ENCODE results near the gene ANKS3.
"Not testable (repeated sequence)": the region's sequence is repeated elsewhere in the genome, so short reads cannot be mapped to it uniquely, and the experiment has no call there.

Gene ANKS3

GRCh38 chr16:4659363-4660353, 74.4 kb downstream of the ANKS3 start:
- no peak overlapping the region for H3K4me3 Mint-ChIP-seq
- ATAC-seq (ENCODE audit: low read depth) (no peak), DNase-seq (ENCODE audit: low spot score in 2 of 2) (no peak)
- no peaks in the 10 kb centered on the region for H3K9me3 Mint-ChIP-seq
- H3K27ac Mint-ChIP-seq: no peak overlapping the region
- H3K4me1 Mint-ChIP-seq: peaks cover 10% of the 10 kb centered on the region
- H3K36me3 Mint-ChIP-seq: peaks cover 7% of the 10 kb centered on the region
- H3K27me3 Mint-ChIP-seq: no peaks in the 10 kb centered on the region

GRCh38 chr16:4656695-4657686, 77.1 kb downstream of the ANKS3 start:
- Mint-ChIP-seq H3K9me3 (no peaks in the 10 kb centered on the region), H3K36me3 (peaks cover 10% of the 10 kb centered on the region)

GRCh38 chr16:4656221-4656620, 77.8 kb downstream of the ANKS3 start:
- peaks cover 11% of the 10 kb centered on the region for H3K36me3 Mint-ChIP-seq
- H3K9me3 Mint-ChIP-seq: no peaks in the 10 kb centered on the region
- H3K27me3 Mint-ChIP-seq: no peaks in the 10 kb centered on the region
- no peak overlapping the region for H3K4me3 Mint-ChIP-seq
- H3K27ac Mint-ChIP-seq: no peak overlapping the region
- no peak for DNase-seq (ENCODE audit: low spot score in 2 of 2)
- ATAC-seq (ENCODE audit: low read depth): no peak
- H3K4me1 Mint-ChIP-seq: peaks cover 7% of the 10 kb centered on the region

More at GRCh38 chr16:4656695-4657686, 77.1 kb downstream of the ANKS3 start:
- H3K4me3 Mint-ChIP-seq: no peak overlapping the region
- no peaks in the 10 kb centered on the region for H3K27me3 Mint-ChIP-seq
- H3K27ac Mint-ChIP-seq: no peak overlapping the region
- H3K4me1 Mint-ChIP-seq: peaks cover under 1% of the 10 kb centered on the region
- ATAC-seq (ENCODE audit: low read depth): no peak
- no peak for DNase-seq (ENCODE audit: low spot score in 2 of 2)

- no peak for ATAC-seq (ENCODE audit: low read depth)
- H3K27ac Mint-ChIP-seq: no peak overlapping the region
Observed at GRCh38 chr16:4655801-4656200, 78.3 kb downstream of the ANKS3 start.

GRCh38 chr16:4654964-4655590, 79.0 kb downstream of the ANKS3 start:
- Mint-ChIP-seq H3K27ac (no peak overlapping the region), H3K4me3 (no peak overlapping the region), H3K27me3 (no peaks in the 10 kb centered on the region), H3K9me3 (no peaks in the 10 kb centered on the region), H3K4me1 (peaks cover 9% of the 10 kb centered on the region), H3K36me3 (peaks cover 13% of the 10 kb centered on the region)
- DNase-seq (ENCODE audit: low spot score in 2 of 2): no peak
- no peak for ATAC-seq (ENCODE audit: low read depth)

More at GRCh38 chr16:4655801-4656200, 78.3 kb downstream of the ANKS3 start:
- Mint-ChIP-seq H3K9me3 (no peaks in the 10 kb centered on the region), H3K36me3 (peaks cover 11% of the 10 kb centered on the region), H3K4me1 (peaks cover 9% of the 10 kb centered on the region), H3K4me3 (no peak overlapping the region), H3K27me3 (no peaks in the 10 kb centered on the region)
- DNase-seq (ENCODE audit: low spot score in 2 of 2): no peak

- H3K36me3 Mint-ChIP-seq: peaks cover 13% of the 10 kb centered on the region
- H3K4me3 Mint-ChIP-seq: no peak overlapping the region
- no peaks in the 10 kb centered on the region for H3K27me3 Mint-ChIP-seq
- DNase-seq (ENCODE audit: low spot score in 2 of 2): no peak
- no peak for ATAC-seq (ENCODE audit: low read depth)
- H3K9me3 Mint-ChIP-seq: no peaks in the 10 kb centered on the region
- peaks cover 13% of the 10 kb centered on the region for H3K4me1 Mint-ChIP-seq
- no peak overlapping the region for H3K27ac Mint-ChIP-seq
Observed at GRCh38 chr16:4654011-4654963, 79.8 kb downstream of the ANKS3 start.

GRCh38 chr16:4652561-4652960, 81.5 kb downstream of the ANKS3 start:
- DNase-seq (ENCODE audit: low spot score in 2 of 2) (no peak), ATAC-seq (ENCODE audit: low read depth) (no peak)
- Mint-ChIP-seq H3K9me3 (no peaks in the 10 kb centered on the region), H3K4me1 (peaks cover 17% of the 10 kb centered on the region), H3K27me3 (no peaks in the 10 kb centered on the region), H3K4me3 (no peak overlapping the region), H3K27ac (no peak overlapping the region), H3K36me3 (peaks cover 12% of the 10 kb centered on the region)

GRCh38 chr16:4651827-4652226, 82.2 kb downstream of the ANKS3 start:
- Mint-ChIP-seq H3K27me3 (no peaks in the 10 kb centered on the region), H3K4me3 (no peak overlapping the region), H3K4me1 (peaks cover 17% of the 10 kb centered on the region), H3K9me3 (no peaks in the 10 kb centered on the region), H3K36me3 (peaks cover 12% of the 10 kb centered on the region), H3K27ac (no peak overlapping the region)
- ATAC-seq (ENCODE audit: low read depth) (peak; percentile 80), DNase-seq (ENCODE audit: low spot score in 2 of 2) (peak; percentile 26 to 35)

GRCh38 chr16:4650443-4651074, 83.5 kb downstream of the ANKS3 start:
- peaks cover 17% of the 10 kb centered on the region for H3K4me1 Mint-ChIP-seq
- H3K27me3 Mint-ChIP-seq, H3K4me3 Mint-ChIP-seq, H3K9me3 Mint-ChIP-seq, H3K27ac Mint-ChIP-seq, H3K36me3 Mint-ChIP-seq: not testable (repeated sequence)
- DNase-seq (ENCODE audit: low spot score in 2 of 2) (peak; percentile 65 to 73), ATAC-seq (ENCODE audit: low read depth) (peak; percentile 73)

GRCh38 chr16:4649744-4650442, 84.2 kb downstream of the ANKS3 start:
- Mint-ChIP-seq H3K4me3 (no peak overlapping the region), H3K4me1 (peaks cover 21% of the 10 kb centered on the region)
- no peak for ATAC-seq (ENCODE audit: low read depth)

GRCh38 chr16:4648917-4649316, 85.2 kb downstream of the ANKS3 start:
- Mint-ChIP-seq H3K27ac (peak overlapping the region; percentile 58), H3K27me3 (no peaks in the 10 kb centered on the region), H3K4me3 (no peak overlapping the region), H3K36me3 (peaks cover 11% of the 10 kb centered on the region), H3K9me3 (no peaks in the 10 kb centered on the region), H3K4me1 (peaks cover 21% of the 10 kb centered on the region)
- no peak for DNase-seq (ENCODE audit: low spot score in 2 of 2)
- ATAC-seq (ENCODE audit: low read depth): no peak

More at GRCh38 chr16:4649744-4650442, 84.2 kb downstream of the ANKS3 start:
- H3K36me3 Mint-ChIP-seq: peaks cover 11% of the 10 kb centered on the region
- no peak overlapping the region for H3K27ac Mint-ChIP-seq
- H3K9me3 Mint-ChIP-seq: no peaks in the 10 kb centered on the region
- no peaks in the 10 kb centered on the region for H3K27me3 Mint-ChIP-seq
- DNase-seq (ENCODE audit: low spot score in 2 of 2): no peak

GRCh38 chr16:4647644-4647980, 86.5 kb downstream of the ANKS3 start:
- H3K36me3 Mint-ChIP-seq: peaks cover 7% of the 10 kb centered on the region
- DNase-seq (ENCODE audit: low spot score in 2 of 2): no peak
- no peak overlapping the region for H3K27ac Mint-ChIP-seq
- H3K4me3 Mint-ChIP-seq: no peak overlapping the region
- H3K27me3 Mint-ChIP-seq: no peaks in the 10 kb centered on the region
- no peaks in the 10 kb centered on the region for H3K9me3 Mint-ChIP-seq
- ATAC-seq (ENCODE audit: low read depth): no peak
- peaks cover 21% of the 10 kb centered on the region for H3K4me1 Mint-ChIP-seq
